GM21390 (cell line): ENCODE data around the gene VIPR1.
"Not testable (repeated sequence)": the region's sequence is repeated elsewhere in the genome, so short reads cannot be mapped to it uniquely, and the experiment has no call there.

Source experiments
- ATAC-seq: cut with Tn5 transposase; IDR thresholded peaks from one replicate; pipeline ENCODE4 v1.9.1; 2021; ENCODE audit not compliant: unreplicated experiment

The VIPR1 gene

DNA sequence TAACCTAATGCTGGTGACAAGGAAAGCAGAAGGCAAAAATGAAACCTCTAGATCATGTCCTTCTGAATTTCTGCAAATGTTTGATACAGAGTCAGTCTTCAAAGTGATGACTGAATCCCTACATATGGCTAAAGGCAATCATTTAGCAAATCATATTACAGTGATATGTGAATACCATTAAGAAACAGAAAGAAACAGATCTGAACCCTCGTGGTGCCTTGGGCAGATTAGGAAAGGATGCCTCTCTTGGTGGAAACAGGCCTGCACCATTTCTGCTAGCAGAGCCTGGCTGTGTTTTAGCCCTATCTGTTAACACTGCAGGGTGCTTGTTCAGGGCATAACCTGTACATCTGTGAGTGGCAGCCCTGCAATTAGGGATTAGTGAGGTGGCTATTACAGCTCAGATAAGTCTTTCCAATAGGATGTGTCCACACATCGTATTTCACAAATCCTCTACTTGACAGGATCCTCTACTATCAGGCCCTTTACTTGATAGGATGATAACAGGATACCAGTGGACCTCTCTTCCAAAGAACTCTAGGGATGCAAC lies 67.2 kb downstream of the VIPR1 start:
- ATAC-seq = no peak

DNA sequence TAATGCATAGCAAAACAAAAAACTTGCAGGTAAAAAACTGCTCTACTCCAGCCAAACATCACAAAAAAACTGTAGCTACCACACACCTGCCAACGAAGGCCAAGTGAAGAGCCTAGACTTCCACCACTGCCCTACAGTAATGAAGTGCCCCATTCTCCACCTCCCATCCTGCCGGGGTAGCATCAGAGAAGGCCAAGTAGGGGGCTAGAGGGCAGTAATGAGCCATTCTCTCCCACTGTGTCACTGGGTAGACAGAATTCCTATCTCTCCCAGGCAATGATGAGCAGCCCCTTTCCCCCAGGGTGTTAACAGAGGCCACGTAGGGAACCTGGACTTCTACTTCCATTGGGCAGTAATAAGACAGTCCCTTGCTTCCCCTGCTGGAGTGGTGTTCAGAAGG lies 69.8 kb downstream of the VIPR1 start:
- no peak for ATAC-seq

- no peak for ATAC-seq
These were observed 72.8 kb downstream of the VIPR1 start for GRCh38 chr3:42575137-42575741.

DNA sequence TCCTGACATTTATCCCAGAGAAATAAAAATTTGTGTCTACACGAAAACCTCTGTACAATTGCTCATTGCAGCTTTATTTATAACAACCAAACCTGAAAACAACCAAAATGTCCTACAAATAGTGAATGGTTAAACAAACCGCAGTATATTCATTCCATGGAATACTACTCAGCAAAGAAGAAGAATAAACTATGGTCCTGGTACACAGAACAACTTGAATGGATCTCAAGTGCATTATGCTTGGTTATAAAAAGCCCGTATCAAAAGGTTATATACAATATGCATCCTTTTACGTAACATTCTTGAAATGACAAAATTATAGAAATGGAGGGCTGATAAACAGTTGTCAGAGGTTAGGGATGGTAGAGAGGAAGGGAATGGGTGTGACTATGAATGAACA lies 75.6 kb downstream of the VIPR1 start:
- no peak for ATAC-seq

- ATAC-seq = not testable (repeated sequence)
These were observed 76.9 kb downstream of the VIPR1 start for GRCh38 chr3:42579346-42579745.

- peak; percentile 12 for ATAC-seq
These were observed 78.9 kb downstream of the VIPR1 start for GRCh38 chr3:42581400-42581708.

DNA sequence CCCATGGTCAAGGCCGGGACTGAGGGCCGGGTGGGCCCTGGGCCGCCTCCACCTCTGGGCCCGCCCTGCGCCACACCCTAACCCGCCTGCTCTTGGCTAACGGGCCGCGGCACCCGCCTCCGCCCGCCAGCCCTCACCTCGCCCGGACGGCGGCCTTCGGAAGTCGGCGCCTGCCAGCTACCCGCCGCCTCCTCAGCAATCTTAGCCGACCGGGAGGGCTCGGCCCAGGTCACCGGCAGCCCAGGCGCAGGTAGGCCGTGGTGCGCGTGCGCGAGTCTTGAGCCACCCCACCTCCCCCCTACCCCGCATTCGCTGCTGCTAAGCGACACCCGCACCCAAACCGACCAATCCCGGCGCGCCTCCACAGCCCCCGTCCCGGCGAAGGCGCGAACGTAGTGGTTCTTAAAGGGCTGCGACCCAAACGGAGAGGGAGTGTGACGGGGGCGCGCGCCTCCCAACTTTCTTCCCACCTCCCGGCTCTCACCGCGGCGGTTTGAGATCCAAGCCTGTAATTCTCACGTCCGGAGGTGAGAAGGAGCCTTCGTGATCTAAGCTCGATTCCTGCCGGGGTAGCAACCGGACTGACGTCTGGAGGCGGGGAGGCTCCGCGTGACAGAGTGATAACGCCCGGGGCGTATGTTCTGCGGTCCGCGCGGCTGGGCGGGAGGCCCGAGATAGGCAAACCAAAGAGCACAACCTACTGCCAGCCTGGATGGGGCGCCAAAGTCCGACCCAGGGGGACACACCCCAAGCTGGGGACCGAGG lies 79.4 kb downstream of the VIPR1 start, which contains the start of gene SEC22C:
SEC22C (minus strand) TSS at position 259 of the 765 bp plus-strand sequence. CDS start 12,921 bp downstream, outside the sequence.
- peak; percentile 89 for ATAC-seq

DNA sequence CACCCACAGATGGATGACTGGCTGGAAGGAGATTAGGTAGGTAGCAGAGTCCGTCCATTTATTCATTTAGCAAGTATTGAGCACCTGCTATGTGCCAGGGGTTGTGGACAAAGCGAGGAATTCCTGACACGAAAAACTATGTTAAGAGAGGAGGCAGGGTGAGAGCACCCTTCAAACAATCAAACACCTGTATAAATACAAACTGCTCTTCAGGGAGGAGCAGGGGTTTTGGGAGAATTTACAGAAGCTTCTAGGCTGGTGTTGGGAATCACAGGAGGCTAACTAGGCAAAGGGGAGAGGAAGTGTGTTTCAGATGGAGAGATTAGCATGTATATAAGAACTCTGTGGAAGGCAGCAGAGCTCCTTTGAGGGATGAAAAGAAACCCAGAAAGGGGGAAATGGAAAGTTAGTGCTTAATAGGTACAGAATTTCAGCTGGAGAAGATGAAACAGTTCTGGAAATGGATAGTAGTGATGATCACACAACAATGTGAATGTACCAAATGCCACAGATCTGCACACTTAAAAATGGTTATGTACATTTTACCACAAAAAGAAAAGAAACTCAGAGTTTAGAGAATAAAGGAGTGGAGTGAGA lies 80.1 kb downstream of the VIPR1 start:
- ATAC-seq = no peak
